ENCODE data around the gene PDRG1. TPM values are rescaled to one million over a fixed set of nuclear protein-coding genes. Genes with fewer than 3 reads are reported as not detected.

Gene PDRG1
- total RNA-seq, 2 donors from 2014 or later = 3.0 to 4.7 TPM

DNA sequence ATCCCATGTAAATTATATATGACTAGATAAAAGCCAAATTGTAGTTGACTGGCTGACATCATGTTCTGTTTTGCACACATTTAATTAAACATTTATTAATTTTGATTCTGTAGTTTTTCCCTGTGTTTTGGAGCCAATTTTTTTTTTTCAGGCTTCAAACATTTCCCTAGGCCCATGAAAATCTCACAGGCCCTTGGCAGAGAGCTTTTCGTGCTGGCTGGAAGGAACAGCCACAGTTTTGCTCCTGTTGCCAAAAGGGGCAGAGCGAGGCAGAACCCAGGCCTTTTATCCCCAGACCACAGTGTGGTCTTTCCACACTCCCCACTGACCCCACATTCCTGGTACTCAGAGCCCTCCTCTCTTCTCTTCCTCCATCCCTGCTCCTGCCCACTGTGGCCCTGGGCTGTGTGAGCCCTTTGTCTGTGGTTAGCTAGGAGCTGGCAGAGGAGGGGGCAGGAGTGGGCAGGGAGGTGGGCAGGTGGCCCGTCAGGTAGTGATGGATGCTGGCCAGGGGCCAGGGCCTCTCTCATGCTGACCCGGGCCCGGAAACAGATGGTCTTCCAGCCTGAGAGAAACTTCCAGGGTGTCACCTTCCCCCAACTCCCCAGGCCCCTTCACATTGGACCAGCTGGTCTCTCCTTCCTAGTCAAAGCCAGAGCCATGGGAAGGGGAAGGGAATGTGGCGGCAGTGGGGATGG is 38.9 kb upstream of the PDRG1 start:
- H3K36me3 ChIP-seq = no peaks in the 10 kb centered on the region
- H3K27ac ChIP-seq = no peak overlapping the region
- no peak overlapping the region for H3K4me3 ChIP-seq
- ATAC-seq (ENCODE audit: insufficient number of reproducible peaks, low FRiP score, low read depth) = no peak
- no peaks in the 10 kb centered on the region for H3K4me1 ChIP-seq (ENCODE audit: control insufficient read depth in 1 of 2, low read depth in 2 of 2)
- H3K9me3 ChIP-seq = no peaks in the 10 kb centered on the region
- no peak for TF ChIP-seq CTCF (IDR thresholded peaks at IDR 0.05)
- DNase-seq (ENCODE audit: low spot score) = no peak
- no peaks in the 10 kb centered on the region for H3K27me3 ChIP-seq (replicated peaks; ENCODE audit: insufficient read depth)

GRCh38 chr20:31989030-31989645 is 37.3 kb upstream of the PDRG1 start:
- H3K4me3 ChIP-seq = no peak overlapping the region
- H3K27ac ChIP-seq = no peak overlapping the region
- no peaks in the 10 kb centered on the region for H3K4me1 ChIP-seq (ENCODE audit: control insufficient read depth in 1 of 2, low read depth in 2 of 2)
- H3K9me3 ChIP-seq = no peaks in the 10 kb centered on the region
- H3K36me3 ChIP-seq = no peaks in the 10 kb centered on the region
- H3K27me3 ChIP-seq (replicated peaks; ENCODE audit: insufficient read depth) = no peaks in the 10 kb centered on the region
- no peak for TF ChIP-seq CTCF (IDR thresholded peaks at IDR 0.05)
- DNase-seq (ENCODE audit: low spot score) (no peak), ATAC-seq (ENCODE audit: insufficient number of reproducible peaks, low FRiP score, low read depth) (no peak)

- Histone ChIP-seq H3K4me1 (ENCODE audit: control insufficient read depth in 1 of 2, low read depth in 2 of 2) (no peaks in the 10 kb centered on the region), H3K27ac (no peak overlapping the region), H3K36me3 (no peaks in the 10 kb centered on the region), H3K4me3 (no peak overlapping the region), H3K9me3 (no peaks in the 10 kb centered on the region), H3K27me3 (replicated peaks; ENCODE audit: insufficient read depth) (no peaks in the 10 kb centered on the region)
- ATAC-seq (ENCODE audit: insufficient number of reproducible peaks, low FRiP score, low read depth) = no peak
- no peak for DNase-seq (ENCODE audit: low spot score)
- TF ChIP-seq CTCF (IDR thresholded peaks at IDR 0.05) = no peak
These were observed 36.7 kb upstream of the PDRG1 start for GRCh38 chr20:31988430-31989015.

DNA sequence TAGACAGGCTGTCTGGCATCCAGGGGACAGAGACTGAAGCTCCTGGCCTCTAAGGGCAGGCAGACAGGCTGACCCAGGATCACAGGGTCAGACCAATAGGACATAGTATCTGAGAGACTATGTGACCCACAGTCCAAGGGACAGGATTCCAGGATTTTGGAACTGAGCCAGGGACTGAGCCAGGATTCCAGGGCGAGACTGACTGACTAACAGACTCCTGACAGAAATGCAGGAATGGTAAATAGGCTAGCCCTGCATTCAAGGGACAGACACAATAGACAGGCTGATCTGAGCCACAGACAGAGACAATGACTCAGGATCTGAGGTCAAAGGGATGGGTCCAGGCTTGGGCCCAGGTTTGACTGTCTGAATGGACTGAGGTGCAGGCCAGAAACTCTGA is 35.9 kb upstream of the PDRG1 start:
- no peak overlapping the region for H3K27ac ChIP-seq
- H3K9me3 ChIP-seq = no peaks in the 10 kb centered on the region
- no peak for DNase-seq (ENCODE audit: low spot score)
- TF ChIP-seq CTCF (IDR thresholded peaks at IDR 0.05) = no peak
- no peaks in the 10 kb centered on the region for H3K27me3 ChIP-seq (replicated peaks; ENCODE audit: insufficient read depth)
- no peak for ATAC-seq (ENCODE audit: insufficient number of reproducible peaks, low FRiP score, low read depth)
- no peak overlapping the region for H3K4me3 ChIP-seq
- no peaks in the 10 kb centered on the region for H3K36me3 ChIP-seq
- H3K4me1 ChIP-seq (ENCODE audit: control insufficient read depth in 1 of 2, low read depth in 2 of 2) = no peaks in the 10 kb centered on the region

- H3K4me3 ChIP-seq = no peak overlapping the region
- ATAC-seq (ENCODE audit: insufficient number of reproducible peaks, low FRiP score, low read depth) = no peak
- no peak for TF ChIP-seq CTCF (IDR thresholded peaks at IDR 0.05)
- H3K4me1 ChIP-seq (ENCODE audit: control insufficient read depth in 1 of 2, low read depth in 2 of 2) = no peaks in the 10 kb centered on the region
- DNase-seq (ENCODE audit: low spot score) = no peak
- H3K9me3 ChIP-seq = no peaks in the 10 kb centered on the region
- no peaks in the 10 kb centered on the region for H3K36me3 ChIP-seq
- H3K27me3 ChIP-seq (replicated peaks; ENCODE audit: insufficient read depth) = no peaks in the 10 kb centered on the region
- no peak overlapping the region for H3K27ac ChIP-seq
These were observed 33.2 kb upstream of the PDRG1 start for GRCh38 chr20:31984981-31985471.

Data from thoracic aorta (tissue), 2 donors.